Measurements from ENCODE around the gene TMEM132D.

DNA sequence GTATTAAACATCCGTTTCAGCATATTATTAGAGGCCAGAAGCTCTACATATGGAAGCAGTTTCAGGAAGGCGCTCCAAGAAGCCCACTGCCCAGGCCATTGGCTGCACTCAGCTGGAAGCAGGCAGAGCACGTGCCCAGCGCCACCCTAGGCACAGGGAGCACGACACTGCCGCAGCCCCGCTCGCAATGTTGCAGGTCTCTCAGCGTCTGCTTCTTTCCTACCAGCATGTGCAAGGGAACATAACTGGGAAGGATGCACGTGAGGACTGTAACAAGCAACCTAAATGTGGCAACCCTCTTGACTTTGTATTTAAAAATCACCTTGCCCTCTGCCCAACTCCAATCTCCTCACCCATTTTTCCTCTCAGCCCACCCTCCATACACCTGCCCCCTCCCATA, 3.5 kb downstream of the TMEM132D start:
- TF ChIP-seq, protein P1, sequence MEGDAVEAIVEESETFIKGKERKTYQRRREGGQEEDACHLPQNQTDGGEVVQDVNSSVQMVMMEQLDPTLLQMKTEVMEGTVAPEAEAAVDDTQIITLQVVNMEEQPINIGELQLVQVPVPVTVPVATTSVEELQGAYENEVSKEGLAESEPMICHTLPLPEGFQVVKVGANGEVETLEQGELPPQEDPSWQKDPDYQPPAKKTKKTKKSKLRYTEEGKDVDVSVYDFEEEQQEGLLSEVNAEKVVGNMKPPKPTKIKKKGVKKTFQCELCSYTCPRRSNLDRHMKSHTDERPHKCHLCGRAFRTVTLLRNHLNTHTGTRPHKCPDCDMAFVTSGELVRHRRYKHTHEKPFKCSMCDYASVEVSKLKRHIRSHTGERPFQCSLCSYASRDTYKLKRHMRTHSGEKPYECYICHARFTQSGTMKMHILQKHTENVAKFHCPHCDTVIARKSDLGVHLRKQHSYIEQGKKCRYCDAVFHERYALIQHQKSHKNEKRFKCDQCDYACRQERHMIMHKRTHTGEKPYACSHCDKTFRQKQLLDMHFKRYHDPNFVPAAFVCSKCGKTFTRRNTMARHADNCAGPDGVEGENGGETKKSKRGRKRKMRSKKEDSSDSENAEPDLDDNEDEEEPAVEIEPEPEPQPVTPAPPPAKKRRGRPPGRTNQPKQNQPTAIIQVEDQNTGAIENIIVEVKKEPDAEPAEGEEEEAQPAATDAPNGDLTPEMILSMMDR (IDR thresholded peaks at IDR 0.05; ENCODE audit: low read depth, low read length), result no peak
- no peak for TF ChIP-seq POLR2A (IDR thresholded peaks at IDR 0.05; ENCODE audit: extremely low read depth, insufficient read length)
